Subcutaneous abdominal adipose tissue (tissue), 5 donors: ENCODE data around the gene TBATA.

Experiments used
- H3K27ac ChIP-seq: one replicate; pipeline ENCODE4 v1.7.0; 2013; ENCODE audit warnings: low read depth, mild to moderate bottlenecking, inconsistent platforms, low read length, moderate library complexity
- H3K27me3 ChIP-seq, 5 donors: one replicate each; pipeline ENCODE4 v1.7.0; 2013; ENCODE audit warnings: low read length in 5 of 5, inconsistent platforms in 1 of 5; ENCODE audit not compliant: control insufficient read depth in 5 of 5, insufficient read depth in 4 of 5
- H3K36me3 ChIP-seq, 5 donors: one replicate each; pipeline ENCODE4 v1.7.0; 2013; ENCODE audit warnings: low read length in 5 of 5; ENCODE audit not compliant: control insufficient read depth in 5 of 5, insufficient read depth in 5 of 5
- H3K4me1 ChIP-seq, 5 donors: one replicate each; pipeline ENCODE4 v1.7.0; 2013; ENCODE audit warnings: low read length in 5 of 5, mild to moderate bottlenecking in 3 of 5, moderate library complexity in 1 of 5; ENCODE audit not compliant: control insufficient read depth in 5 of 5, insufficient read depth in 5 of 5
- H3K4me3 ChIP-seq, 5 donors: one replicate each; pipeline ENCODE4 v1.7.0; 2013; ENCODE audit warnings: low read length in 5 of 5, low read depth in 1 of 5
- H3K9ac ChIP-seq, 5 donors: one replicate each; pipeline ENCODE4 v1.7.0; 2013; ENCODE audit warnings: low read length in 5 of 5, mild to moderate bottlenecking in 4 of 5, moderate library complexity in 3 of 5
- H3K9me3 ChIP-seq, 5 donors: one replicate each; pipeline ENCODE4 v1.7.0; 2013; ENCODE audit warnings: low read length in 5 of 5; ENCODE audit not compliant: control insufficient read depth in 5 of 5
- donor health status: healthy.
- donor health status: healthy.
- donor health status: healthy.
- donor health status: healthy.
- donor health status: healthy.

The TBATA gene

GRCh38 chr10:70753841-70754621, 31.1 kb downstream of the TBATA start:
- Histone ChIP-seq H3K27me3 (no peaks in the 10 kb centered on the region), H3K27ac (no peak overlapping the region), H3K9me3 (no peaks in the 10 kb centered on the region), H3K9ac (no peak overlapping the region), H3K4me1 (peaks cover 0 to 6% (median 0%) of the 10 kb centered on the region in 5 donors), H3K4me3 (no peak overlapping the region), H3K36me3 (no peaks in the 10 kb centered on the region)

GRCh38 chr10:70753026-70753663, 32.0 kb downstream of the TBATA start:
- Histone ChIP-seq H3K4me1 (peaks cover 0 to 3% (median 0%) of the 10 kb centered on the region in 5 donors), H3K9ac (no peak overlapping the region), H3K36me3 (no peaks in the 10 kb centered on the region), H3K27ac (no peak overlapping the region), H3K4me3 (no peak overlapping the region), H3K9me3 (no peaks in the 10 kb centered on the region), H3K27me3 (no peaks in the 10 kb centered on the region)

GRCh38 chr10:70752571-70752970, 32.6 kb downstream of the TBATA start:
- Histone ChIP-seq H3K9me3 (no peaks in the 10 kb centered on the region), H3K36me3 (no peaks in the 10 kb centered on the region), H3K27ac (no peak overlapping the region), H3K9ac (no peak overlapping the region), H3K4me3 (no peak overlapping the region), H3K4me1 (peaks cover 0 to 6% (median 3%) of the 10 kb centered on the region in 5 donors), H3K27me3 (peaks cover 0 to 2% (median 0%) of the 10 kb centered on the region in 5 donors)

- no peak overlapping the region for H3K27ac ChIP-seq
- H3K27me3 ChIP-seq: peaks cover 0 to 3% (median 0%) of the 10 kb centered on the region in 5 donors
- no peak overlapping the region for H3K9ac ChIP-seq
- H3K9me3 ChIP-seq: no peaks in the 10 kb centered on the region
- H3K4me3 ChIP-seq: no peak overlapping the region
- no peaks in the 10 kb centered on the region for H3K36me3 ChIP-seq
- peaks cover 0 to 12% (median 4%) of the 10 kb centered on the region in 5 donors for H3K4me1 ChIP-seq
Observed at GRCh38 chr10:70751991-70752390, 33.2 kb downstream of the TBATA start.

GRCh38 chr10:70751356-70751755, 33.8 kb downstream of the TBATA start:
- Histone ChIP-seq H3K27ac (no peak overlapping the region), H3K27me3 (peaks cover 0 to 3% (median 0%) of the 10 kb centered on the region in 5 donors), H3K9me3 (no peaks in the 10 kb centered on the region), H3K36me3 (no peaks in the 10 kb centered on the region), H3K9ac (no peak overlapping the region), H3K4me1 (peaks cover 0 to 16% (median 9%) of the 10 kb centered on the region in 5 donors), H3K4me3 (no peak overlapping the region)

GRCh38 chr10:70750156-70750703, 34.9 kb downstream of the TBATA start:
- Histone ChIP-seq H3K27me3 (peaks cover 0 to 3% (median 0%) of the 10 kb centered on the region in 5 donors), H3K4me3 (no peak overlapping the region), H3K9me3 (peaks cover 0 to 5% (median 0%) of the 10 kb centered on the region in 5 donors), H3K4me1 (peaks cover 0 to 16% (median 9%) of the 10 kb centered on the region in 5 donors), H3K9ac (no peak overlapping the region), H3K36me3 (no peaks in the 10 kb centered on the region), H3K27ac (no peak overlapping the region)

GRCh38 chr10:70749756-70750155, 35.4 kb downstream of the TBATA start:
- Histone ChIP-seq H3K27me3 (peaks cover 0 to 3% (median 0%) of the 10 kb centered on the region in 5 donors), H3K27ac (no peak overlapping the region), H3K4me1 (peaks cover 0 to 21% (median 9%) of the 10 kb centered on the region in 5 donors), H3K9ac (no peak overlapping the region), H3K36me3 (no peaks in the 10 kb centered on the region), H3K9me3 (peaks cover 0 to 5% (median 0%) of the 10 kb centered on the region in 5 donors), H3K4me3 (no peak overlapping the region)

GRCh38 chr10:70748801-70749573, 36.2 kb downstream of the TBATA start:
- Histone ChIP-seq H3K36me3 (no peaks in the 10 kb centered on the region), H3K4me1 (peaks cover 0 to 20% (median 9%) of the 10 kb centered on the region in 5 donors), H3K9ac (no peak overlapping the region), H3K27me3 (peaks cover 0 to 3% (median 0%) of the 10 kb centered on the region in 5 donors), H3K4me3 (no peak overlapping the region), H3K27ac (no peak overlapping the region), H3K9me3 (peaks cover 0 to 5% (median 0%) of the 10 kb centered on the region in 5 donors)

GRCh38 chr10:70748305-70748704, 36.9 kb downstream of the TBATA start:
- Histone ChIP-seq H3K27me3 (peaks cover 0 to 3% (median 0%) of the 10 kb centered on the region in 5 donors), H3K36me3 (no peaks in the 10 kb centered on the region), H3K27ac (no peak overlapping the region), H3K9ac (no peak overlapping the region), H3K4me1 (peaks cover 3 to 26% (median 9%) of the 10 kb centered on the region in 5 donors), H3K4me3 (no peak overlapping the region), H3K9me3 (peaks cover 0 to 5% (median 0%) of the 10 kb centered on the region in 5 donors)
